Mesenchymal stem cell (in vitro differentiated cells and primary cell): ENCODE data around the gene SV2C.

Experiments used
- DNase-seq: peaks from one replicate; pipeline ENCODE4 v3.0.0-alpha.2; 2013
- H2AFZ ChIP-seq: one replicate; pipeline ENCODE4 v1.6.1; 2013; ENCODE audit warnings: low read depth, mild to moderate bottlenecking, control low read depth, inconsistent platforms, low read length, moderate library complexity
- H2AK5ac ChIP-seq: 2 replicates; pipeline ENCODE4 v1.6.1; 2013; ENCODE audit warnings: low read length, moderate library complexity, mild to moderate bottlenecking, inconsistent platforms; ENCODE audit not compliant: severe bottlenecking
- H2BK120ac ChIP-seq: one replicate; pipeline ENCODE4 v1.6.1; 2013; ENCODE audit warnings: low read depth, mild to moderate bottlenecking, inconsistent platforms, low read length, moderate library complexity
- H2BK12ac ChIP-seq, 2 experiments: one replicate each; pipeline ENCODE4 v1.6.1; 2013; ENCODE audit warnings: inconsistent platforms in 2 of 2, low read length in 2 of 2, mild to moderate bottlenecking in 2 of 2, moderate library complexity in 2 of 2, control low read depth in 1 of 2
- H2BK15ac ChIP-seq: one replicate; pipeline ENCODE4 v1.6.1; 2013; ENCODE audit warnings: mild to moderate bottlenecking, low read depth, inconsistent platforms; ENCODE audit not compliant: poor library complexity, severe bottlenecking
- H2BK5ac ChIP-seq: 2 replicates; pipeline ENCODE4 v1.6.1; 2013; ENCODE audit warnings: low read depth, mild to moderate bottlenecking, low read length, control low read depth, inconsistent platforms; ENCODE audit not compliant: poor library complexity, severe bottlenecking
- H3K14ac ChIP-seq, 2 experiments: one replicate each; pipeline ENCODE4 v1.6.1; 2013; ENCODE audit warnings: inconsistent platforms in 2 of 2, low read length in 2 of 2, control low read depth in 1 of 2, mild to moderate bottlenecking in 1 of 2, moderate library complexity in 1 of 2
- H3K18ac ChIP-seq, 2 experiments: one replicate each; pipeline ENCODE4 v1.6.1; 2013; ENCODE audit warnings: inconsistent platforms in 2 of 2, low read length in 2 of 2, control low read depth in 1 of 2, low read depth in 1 of 2, mild to moderate bottlenecking in 1 of 2
- H3K23ac ChIP-seq, 2 experiments: one replicate each; pipeline ENCODE4 v1.6.1; 2013; ENCODE audit warnings: inconsistent platforms in 2 of 2, low read length in 2 of 2, mild to moderate bottlenecking in 2 of 2, moderate library complexity in 2 of 2, control low read depth in 1 of 2
- H3K27ac ChIP-seq: 2 replicates; pipeline ENCODE4 v1.5.1; 2013; ENCODE audit warnings: mild to moderate bottlenecking, moderate library complexity, low read length, control low read depth, inconsistent platforms; ENCODE audit not compliant: poor library complexity, severe bottlenecking
- H3K27me3 ChIP-seq, 2 experiments: 2 replicates each; pipeline versions ENCODE4 v1.6.1 to v1.7.0; 2013; ENCODE audit warnings: low read length in 2 of 2, mild to moderate bottlenecking in 2 of 2, moderate library complexity in 2 of 2, control low read depth in 1 of 2, inconsistent platforms in 1 of 2; ENCODE audit not compliant: control insufficient read depth in 1 of 2, insufficient read depth in 1 of 2
- H3K36me3 ChIP-seq, 2 experiments: 2 replicates each; pipeline versions ENCODE4 v1.6.1 to v1.7.0; 2013; ENCODE audit warnings: low read length in 2 of 2, control low read depth in 1 of 2, inconsistent platforms in 1 of 2, low read depth in 1 of 2, mild to moderate bottlenecking in 1 of 2; ENCODE audit not compliant: insufficient read depth in 2 of 2, control insufficient read depth in 1 of 2
- H3K4ac ChIP-seq, 2 experiments: one replicate each; pipeline ENCODE4 v1.6.1; 2013; ENCODE audit warnings: inconsistent platforms in 2 of 2, low read length in 2 of 2, mild to moderate bottlenecking in 2 of 2, moderate library complexity in 2 of 2, control low read depth in 1 of 2, low read depth in 1 of 2
- H3K4me1 ChIP-seq: 2 replicates; pipeline ENCODE4 v1.6.1; 2013; ENCODE audit warnings: low read depth, low read length, control low read depth; ENCODE audit not compliant: control insufficient read depth, insufficient read depth
- H3K4me2 ChIP-seq: 2 replicates; pipeline ENCODE4 v1.6.1; 2013; ENCODE audit warnings: low read length, mild to moderate bottlenecking, inconsistent platforms; ENCODE audit not compliant: poor library complexity, severe bottlenecking
- H3K4me3 ChIP-seq, 2 experiments: 2 replicates each; pipeline versions ENCODE4 v1.5.1 to v1.7.0; 2013; ENCODE audit warnings: low read length in 2 of 2, mild to moderate bottlenecking in 2 of 2, control low read depth in 1 of 2, low read depth in 1 of 2; ENCODE audit not compliant: insufficient read depth in 1 of 2
- H3K79me1 ChIP-seq: replicated peaks from 2 replicates; pipeline ENCODE4 v1.6.1; 2013; ENCODE audit warnings: mild to moderate bottlenecking, control low read depth, low read length, inconsistent platforms; ENCODE audit not compliant: poor library complexity, severe bottlenecking
- H3K9ac ChIP-seq: 2 replicates; pipeline ENCODE4 v1.7.0; 2013; ENCODE audit warnings: mild to moderate bottlenecking, low read length, moderate library complexity
- H3K9me3 ChIP-seq: 2 replicates; pipeline ENCODE4 v1.7.0; 2013; ENCODE audit warnings: mild to moderate bottlenecking, low read length; ENCODE audit not compliant: control insufficient read depth
- H4K8ac ChIP-seq: one replicate; pipeline ENCODE4 v1.6.1; 2013; ENCODE audit warnings: inconsistent platforms, mild to moderate bottlenecking, low read length, moderate library complexity
- H4K91ac ChIP-seq: one replicate; pipeline ENCODE4 v1.6.1; 2013; ENCODE audit warnings: mild to moderate bottlenecking, low read length, inconsistent platforms
- WGBS: methylation state at CpG from one replicate; pipeline ENCODE4 v1.1.7; 2013; ENCODE audit warnings: mixed read lengths; 5-methylcytosine and 5-hydroxymethylcytosine counted together

The SV2C gene

GRCh38 chr5:76153271-76153670 lies 70.1 kb downstream of the SV2C start:
- no peak overlapping the region for H4K8ac ChIP-seq
- no peak overlapping the region for H2BK12ac ChIP-seq
- H3K4me3 ChIP-seq, result no peak overlapping the region
- peaks cover 0 to 17% of the 10 kb centered on the region in 2 experiments for H3K27me3 ChIP-seq
- no peak overlapping the region for H3K4me2 ChIP-seq
- H4K91ac ChIP-seq, result no peak overlapping the region
- no peaks in the 10 kb centered on the region for H3K36me3 ChIP-seq
- H2AK5ac ChIP-seq, result no peak overlapping the region
- H3K4me1 ChIP-seq, result no peaks in the 10 kb centered on the region
- H3K9me3 ChIP-seq, result no peaks in the 10 kb centered on the region
- H3K14ac ChIP-seq, result no peak overlapping the region
- no peak overlapping the region for H2BK120ac ChIP-seq
- no peak overlapping the region for H2BK15ac ChIP-seq
- no peak overlapping the region for H3K4ac ChIP-seq
- WGBS, result 80% methylated on average over 1 of the region's 2 CpGs
- H3K79me1 ChIP-seq, result no peaks in the 10 kb centered on the region
- no peak overlapping the region for H3K23ac ChIP-seq
- no peak overlapping the region for H2AFZ ChIP-seq
- no peak for DNase-seq
- H3K27ac ChIP-seq, result no peak overlapping the region
- H3K18ac ChIP-seq, result no peak overlapping the region
- no peak overlapping the region for H2BK5ac ChIP-seq
- H3K9ac ChIP-seq, result no peak overlapping the region

DNA sequence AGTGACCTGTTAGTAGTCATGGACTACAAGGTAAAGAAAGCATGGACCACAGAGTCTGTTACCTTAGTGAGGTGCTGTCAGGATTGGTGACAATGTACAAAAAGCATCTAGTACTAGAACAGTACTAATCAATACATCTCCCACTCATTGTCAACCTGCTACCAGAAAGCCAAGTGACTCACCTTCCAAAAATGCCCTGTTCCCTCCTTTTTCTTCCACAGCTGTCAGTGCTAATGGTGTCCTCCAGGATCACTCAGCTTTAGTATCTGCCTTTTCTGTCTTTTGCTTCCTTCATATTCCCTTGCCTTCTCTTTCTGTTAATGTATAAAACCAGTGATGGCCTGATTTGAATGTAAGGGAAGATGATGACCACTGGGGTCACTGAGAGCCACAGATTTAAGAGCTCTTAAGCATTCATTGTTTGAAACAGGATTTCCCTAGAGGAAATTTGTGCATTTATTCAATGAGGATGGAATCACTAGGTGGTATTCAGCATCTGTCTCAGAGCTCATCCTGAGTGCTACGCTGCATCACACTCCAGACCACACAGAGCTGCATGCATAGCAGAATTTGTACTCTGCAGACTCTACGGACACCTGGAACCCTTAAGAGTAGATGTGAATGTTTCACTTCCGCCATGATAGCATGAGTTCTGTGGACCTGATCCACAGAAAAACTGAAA lies 71.0 kb downstream of the SV2C start:
- H4K8ac ChIP-seq, result no peak overlapping the region
- H2BK5ac ChIP-seq, result no peak overlapping the region
- no peak overlapping the region for H3K23ac ChIP-seq
- no peak overlapping the region for H3K4ac ChIP-seq
- H3K4me1 ChIP-seq, result no peaks in the 10 kb centered on the region
- no peak overlapping the region for H2BK12ac ChIP-seq
- H2BK120ac ChIP-seq, result no peak overlapping the region
- no peak overlapping the region for H3K4me3 ChIP-seq
- no peak overlapping the region for H3K14ac ChIP-seq
- no peak overlapping the region for H3K9ac ChIP-seq
- no peak overlapping the region for H2AFZ ChIP-seq
- H2AK5ac ChIP-seq, result no peak overlapping the region
- H3K18ac ChIP-seq, result no peak overlapping the region
- no peak overlapping the region for H4K91ac ChIP-seq
- DNase-seq, result no peak
- H3K9me3 ChIP-seq, result no peaks in the 10 kb centered on the region
- no peaks in the 10 kb centered on the region for H3K79me1 ChIP-seq
- no peak overlapping the region for H2BK15ac ChIP-seq
- H3K27me3 ChIP-seq, result peaks cover 0 to 17% of the 10 kb centered on the region in 2 experiments
- no peaks in the 10 kb centered on the region for H3K36me3 ChIP-seq
- 67% methylated on average over 2 of the region's 3 CpGs for WGBS
- H3K4me2 ChIP-seq, result no peak overlapping the region
- H3K27ac ChIP-seq, result no peak overlapping the region

GRCh38 chr5:76155536-76155935 lies 72.4 kb downstream of the SV2C start:
- Histone ChIP-seq H3K4ac (no peak overlapping the region), H4K8ac (no peak overlapping the region), H2AK5ac (no peak overlapping the region), H4K91ac (no peak overlapping the region), H3K4me1 (no peaks in the 10 kb centered on the region), H3K79me1 (no peaks in the 10 kb centered on the region), H2AFZ (no peak overlapping the region), H3K27me3 (peaks cover 0 to 17% of the 10 kb centered on the region in 2 experiments), H3K4me3 (no peak overlapping the region), H2BK120ac (no peak overlapping the region), H3K27ac (no peak overlapping the region), H3K4me2 (no peak overlapping the region), H3K14ac (no peak overlapping the region), H3K9me3 (no peaks in the 10 kb centered on the region), H3K36me3 (no peaks in the 10 kb centered on the region), H3K9ac (no peak overlapping the region), H2BK15ac (no peak overlapping the region), H2BK12ac (no peak overlapping the region), H3K18ac (no peak overlapping the region), H2BK5ac (no peak overlapping the region), H3K23ac (no peak overlapping the region)
- WGBS, result 67% methylated on average over 1 of the region's 1 CpG
- no peak for DNase-seq

DNA sequence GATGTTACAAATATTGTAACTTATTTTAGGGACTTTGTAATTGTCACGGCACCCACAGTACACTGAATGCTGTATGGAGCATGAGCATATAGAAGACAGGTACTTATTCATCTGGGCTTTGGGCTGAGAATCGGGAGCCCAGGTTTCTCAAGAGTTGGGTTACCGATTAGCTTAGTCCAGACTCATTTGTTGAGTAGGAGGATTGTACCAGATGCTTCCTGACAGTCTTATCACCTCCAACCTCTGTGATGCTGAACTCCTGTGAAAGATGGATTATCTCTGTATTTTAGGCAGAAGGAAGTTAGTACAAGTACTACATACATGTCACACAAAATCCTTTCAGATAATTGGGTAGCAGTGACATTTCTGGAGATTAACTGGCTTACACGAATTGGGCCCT lies 79.2 kb downstream of the SV2C start:
- Histone ChIP-seq H3K4ac (no peak overlapping the region), H3K4me3 (no peak overlapping the region), H3K27ac (no peak overlapping the region), H2AK5ac (no peak overlapping the region), H4K91ac (no peak overlapping the region), H3K9ac (no peak overlapping the region), H3K23ac (no peak overlapping the region), H4K8ac (no peak overlapping the region), H3K27me3 (peaks cover 0 to 3% of the 10 kb centered on the region in 2 experiments), H2BK12ac (no peak overlapping the region), H3K4me2 (no peak overlapping the region), H3K14ac (no peak overlapping the region), H2BK120ac (no peak overlapping the region), H3K36me3 (no peaks in the 10 kb centered on the region), H3K79me1 (no peaks in the 10 kb centered on the region), H2BK15ac (no peak overlapping the region), H3K18ac (no peak overlapping the region), H3K4me1 (no peaks in the 10 kb centered on the region), H3K9me3 (no peaks in the 10 kb centered on the region), H2BK5ac (no peak overlapping the region), H2AFZ (no peak overlapping the region)
- DNase-seq, result no peak
- 83% methylated on average over 4 of the region's 4 CpGs for WGBS
